HCT116 (cell line): Measurements from ENCODE around the gene PEG3. TPM values are rescaled to one million over a fixed set of nuclear protein-coding genes. Genes with fewer than 3 reads are reported as not detected.

Experiments used
- ATAC-seq: fragments of 200-7000 bp; cut with Tn5 transposase; 2 replicates; pipeline ENCODE4 v1.9.1; 2020; ENCODE audit warnings: mild to moderate bottlenecking, moderate library complexity
- BruUV-seq: library from RNA; stranded (reverse); fragments of 400-500 nt; replicated peaks from 2 replicates; lab custom pipeline; 2021; lab: Mats Ljungman, UMichigan
- CTCF ChIA-PET: fragments of 300-600 bp; sonication (Branson Sonifier 250); formaldehyde crosslinking; loops from one replicate; lab custom pipeline; 2021; ENCODE audit warnings: antibody characterized with exemption; lab: Charles Lee
- POLR2A ChIA-PET: fragments of 300-600, 350-600 bp; sonication (Branson Sonifier 250); formaldehyde crosslinking; loops from one replicate; lab custom pipeline; 2021; ENCODE audit warnings: antibody characterized with exemption; lab: Charles Lee
- RAD21 ChIA-PET, 2 experiments: fragments of 300-600 bp; sonication (Branson Sonifier 250); formaldehyde crosslinking; loops; one replicate each; lab custom pipeline; 2023; ENCODE audit warnings: low total read pairs in 2 of 2; ENCODE audit not compliant: uncharacterized antibody in 2 of 2, unreplicated experiment in 2 of 2, low non-redundant PET in 1 of 2; lab: Charles Lee
- DNase-seq: peaks from one replicate; pipeline ENCODE4 v3.0.0-alpha.2; 2010; ENCODE audit warnings: low read depth, low spot score
- H2AFZ ChIP-seq: fragments of 200-600 bp; shearing (Covaris generic), sonication (generic); 2 replicates; pipeline ENCODE4 v1.6.1; 2017; ENCODE audit warnings: low read depth, mixed run types, mixed read lengths, antibody characterized with exemption, low read length; ENCODE audit not compliant: poor library complexity, severe bottlenecking
- H3K27ac ChIP-seq: 2 replicates; pipeline ENCODE4 v1.5.1; 2012; ENCODE audit warnings: low read depth, low read length
- H3K27me3 ChIP-seq: fragments of 200-600 bp; sonication (generic); 2 replicates; pipeline ENCODE4 v1.6.1; 2016; ENCODE audit warnings: mixed run types, low read length, mixed read lengths; ENCODE audit not compliant: insufficient read depth
- H3K36me3 ChIP-seq, 2 experiments: fragments of 200-500 bp in 1 of 2; fragments of 200-600 bp in 1 of 2; sonication (Bioruptor generic) in 1 of 2; sonication (generic) in 1 of 2; 2 replicates each; pipeline versions ENCODE4 v1.5.1 to v1.6.1; 2014 to 2016; ENCODE audit warnings: low read length in 2 of 2, inconsistent platforms in 1 of 2, mixed read lengths in 1 of 2, mixed run types in 1 of 2; ENCODE audit not compliant: insufficient read depth in 2 of 2, control insufficient read depth in 1 of 2
- H3K4me1 ChIP-seq, 2 experiments: fragments of 200-600 bp in 1 of 2; sonication (generic) in 1 of 2; 2 replicates each; pipeline versions ENCODE4 v1.5.1 to v1.6.1; 2012 to 2017; ENCODE audit warnings: low read length in 2 of 2, inconsistent platforms in 1 of 2, mild to moderate bottlenecking in 1 of 2, mixed read lengths in 1 of 2, mixed run types in 1 of 2, moderate library complexity in 1 of 2; ENCODE audit not compliant: insufficient read depth in 2 of 2, control insufficient read depth in 1 of 2
- H3K4me2 ChIP-seq: fragments of 200-600 bp; sonication (generic); 2 replicates; pipeline ENCODE4 v1.6.1; 2017; ENCODE audit warnings: mixed run types, low read length, mixed read lengths
- H3K4me3 ChIP-seq, 2 experiments: fragments of 200-600 bp in 1 of 2; sonication (generic) in 1 of 2; replicated peaks in 1 of 2; 2 replicates each; pipeline ENCODE4 v1.5.1; 2011 to 2016; ENCODE audit warnings: low read length in 2 of 2, control low read depth in 1 of 2, low read depth in 1 of 2, mild to moderate bottlenecking in 1 of 2, mixed read lengths in 1 of 2, mixed run types in 1 of 2
- H3K79me2 ChIP-seq: fragments of 200-600 bp; sonication (generic); 2 replicates; pipeline ENCODE4 v1.6.1; 2017; ENCODE audit warnings: mild to moderate bottlenecking, mixed run types, low read length, moderate library complexity, mixed read lengths; ENCODE audit not compliant: insufficient read depth
- H3K9ac ChIP-seq: fragments of 200-600 bp; sonication (generic); 2 replicates; pipeline ENCODE4 v1.6.1; 2016; ENCODE audit warnings: low read length, mixed read lengths
- H3K9me2 ChIP-seq: fragments of 200-600 bp; sonication (generic), shearing (Covaris generic); 2 replicates; pipeline ENCODE4 v1.6.1; 2017; ENCODE audit warnings: mixed run types, mild to moderate bottlenecking, moderate library complexity; ENCODE audit not compliant: insufficient read depth
- H3K9me3 ChIP-seq, 2 experiments: fragments of 200-500 bp in 1 of 2; fragments of 200-600 bp in 1 of 2; sonication (Bioruptor generic) in 1 of 2; sonication (generic) in 1 of 2; 2 replicates each; pipeline ENCODE4 v1.6.1; 2014 to 2017; ENCODE audit warnings: low read length in 2 of 2, mixed read lengths in 2 of 2, inconsistent platforms in 1 of 2, low read depth in 1 of 2, mild to moderate bottlenecking in 1 of 2, mixed run types in 1 of 2, moderate library complexity in 1 of 2; ENCODE audit not compliant: control insufficient read depth in 1 of 2, insufficient read depth in 1 of 2
- H4K20me1 ChIP-seq: fragments of 200-600 bp; sonication (generic), shearing (Covaris generic); 2 replicates; pipeline ENCODE4 v1.6.1; 2017; ENCODE audit warnings: mixed run types, mild to moderate bottlenecking, moderate library complexity; ENCODE audit not compliant: insufficient read depth
- CBX3 ChIP-seq: IDR thresholded peaks from 2 replicates; pipeline ENCODE4 v1.6.1; 2012; ENCODE audit warnings: low read depth
- CEBPB ChIP-seq: IDR thresholded peaks from 2 replicates; pipeline ENCODE4 v1.6.1; 2012; ENCODE audit warnings: low read depth
- ELF1 ChIP-seq: IDR thresholded peaks from 2 replicates; pipeline ENCODE4 v1.6.1; 2012; ENCODE audit warnings: low read depth, borderline replicate concordance
- EZH2 ChIP-seq: fragments of 200-600 bp; sonication (generic); IDR thresholded peaks from 2 replicates; pipeline ENCODE4 v1.6.1; 2017; ENCODE audit warnings: antibody characterized with exemption, mixed run types
- EZH2phosphoT487 ChIP-seq: fragments of 200-600 bp; IDR thresholded peaks from 2 replicates; pipeline ENCODE4 v1.6.1; 2018; ENCODE audit warnings: antibody characterized with exemption, borderline replicate concordance
- FOSL1 ChIP-seq: IDR thresholded peaks from 2 replicates; pipeline ENCODE4 v1.6.1; 2012; ENCODE audit warnings: low read depth
- JUND ChIP-seq: IDR thresholded peaks from 2 replicates; pipeline ENCODE4 v1.6.1; 2012
- POLR2A ChIP-seq: IDR thresholded peaks from 2 replicates; pipeline ENCODE4 v1.7.0; 2011; ENCODE audit warnings: borderline replicate concordance; ENCODE audit not compliant: insufficient read depth, insufficient read length; ENCODE audit errors: extremely low read depth
- POLR2AphosphoS5 ChIP-seq: IDR thresholded peaks from 2 replicates; pipeline ENCODE4 v1.6.1; 2011; ENCODE audit warnings: mild to moderate bottlenecking, low read depth, low read length, moderate library complexity
- RAD21 ChIP-seq: IDR thresholded peaks from 2 replicates; pipeline ENCODE4 v1.6.1; 2012; ENCODE audit warnings: low read depth, mild to moderate bottlenecking
- SIN3A ChIP-seq: IDR thresholded peaks from 2 replicates; pipeline ENCODE4 v1.6.1; 2012; ENCODE audit warnings: low read depth
- SP1 ChIP-seq: IDR thresholded peaks from 2 replicates; pipeline ENCODE4 v1.6.1; 2012; ENCODE audit warnings: low read depth
- TCF7L2 ChIP-seq: IDR thresholded peaks from 2 replicates; pipeline ENCODE4 v1.7.0; 2011; ENCODE audit warnings: borderline replicate concordance, inconsistent platforms; ENCODE audit not compliant: insufficient read depth, insufficient read length; ENCODE audit errors: extremely low read depth
- YY1 ChIP-seq: IDR thresholded peaks from 2 replicates; pipeline ENCODE4 v1.6.1; 2011; ENCODE audit warnings: low read length, low read depth, moderate library complexity, mild to moderate bottlenecking; ENCODE audit not compliant: insufficient replicate concordance; ENCODE audit errors: extremely low read depth
- ZFX ChIP-seq: fragments of 450-650 bp; IDR thresholded peaks from 2 replicates; pipeline ENCODE4 v1.6.1; 2017
- intact Hi-C: fragments of 100-400 bp; cut with micrococcal nuclease; formaldehyde crosslinking; loops from 2 replicates; pipeline ENCODE4 v1.10.0; 2022
- total RNA-seq: library from RNA; stranded (reverse); gene quantifications from one replicate; pipeline ENCODE4 v1.2.1, GENCODE V29; 2021; ENCODE audit not compliant: unreplicated experiment
- TF ChIP-seq, protein P1 (sequence below): IDR thresholded peaks from 2 replicates; pipeline ENCODE4 v1.6.1; 2012
- TF ChIP-seq, protein P2 (sequence below), 3 experiments: fragments of 200-600 bp in 1 of 3; sonication (generic) in 1 of 3; IDR thresholded peaks in 2 of 3; conservative IDR thresholded peaks in 1 of 3; 2 replicates each; pipeline ENCODE4 v1.5.1; 2012 to 2017; ENCODE audit warnings: low read depth in 2 of 3, low read length in 2 of 3, antibody characterized with exemption in 1 of 3, borderline replicate concordance in 1 of 3, control low read depth in 1 of 3, mild to moderate bottlenecking in 1 of 3, mixed read lengths in 1 of 3, mixed run types in 1 of 3, moderate library complexity in 1 of 3; ENCODE audit not compliant: insufficient read depth in 1 of 3
- TF ChIP-seq, protein P3 (sequence below): IDR thresholded peaks from 2 replicates; pipeline ENCODE4 v1.6.1; 2012; ENCODE audit warnings: low read depth
- TF ChIP-seq, protein P4 (sequence below): IDR thresholded peaks from 2 replicates; pipeline ENCODE4 v1.6.1; 2012
- TF ChIP-seq, protein P5 (sequence below): IDR thresholded peaks from 2 replicates; pipeline ENCODE4 v1.6.1; 2011; ENCODE audit warnings: mild to moderate bottlenecking, low read length, moderate library complexity; ENCODE audit not compliant: insufficient replicate concordance; ENCODE audit errors: extremely low read depth

PEG3 gene
- total RNA-seq, 1 experiment from 2014 or later: 0.34 TPM

DNA sequence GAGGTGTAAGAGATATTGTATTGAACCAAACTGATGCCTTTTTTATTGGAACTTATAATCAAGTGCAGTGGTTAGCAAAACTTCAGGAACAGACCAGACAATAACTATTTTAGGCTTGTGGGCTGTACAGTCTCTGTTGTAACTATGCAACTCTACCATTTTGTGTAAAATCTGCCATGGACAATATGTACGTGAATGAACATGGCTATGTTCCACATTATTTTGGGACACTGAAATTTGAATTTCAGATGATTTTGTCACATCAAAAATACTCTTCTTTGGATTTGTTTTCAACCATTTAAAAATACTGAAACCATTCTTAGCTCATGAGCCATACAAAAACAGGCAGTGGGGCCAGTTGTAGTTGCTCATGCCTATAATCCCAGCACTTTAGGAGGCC lies 27.9 kb upstream of the PEG3 start:
- ChIA-PET CTCF (no interaction called here), POLR2A (no interaction called here)
- Histone ChIP-seq H3K27ac (no peak overlapping the region), H3K4me2 (no peak overlapping the region)
- intact Hi-C loops: no loop called here
- TF ChIP-seq EZH2phosphoT487: no peak
- no peak for TF ChIP-seq RAD21
- TF ChIP-seq JUND: no peak
- TF ChIP-seq ELF1: no peak
- no peak for TF ChIP-seq CBX3
- TF ChIP-seq, protein P1, sequence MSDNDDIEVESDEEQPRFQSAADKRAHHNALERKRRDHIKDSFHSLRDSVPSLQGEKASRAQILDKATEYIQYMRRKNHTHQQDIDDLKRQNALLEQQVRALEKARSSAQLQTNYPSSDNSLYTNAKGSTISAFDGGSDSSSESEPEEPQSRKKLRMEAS: no peak
- TF ChIP-seq, protein P2, sequence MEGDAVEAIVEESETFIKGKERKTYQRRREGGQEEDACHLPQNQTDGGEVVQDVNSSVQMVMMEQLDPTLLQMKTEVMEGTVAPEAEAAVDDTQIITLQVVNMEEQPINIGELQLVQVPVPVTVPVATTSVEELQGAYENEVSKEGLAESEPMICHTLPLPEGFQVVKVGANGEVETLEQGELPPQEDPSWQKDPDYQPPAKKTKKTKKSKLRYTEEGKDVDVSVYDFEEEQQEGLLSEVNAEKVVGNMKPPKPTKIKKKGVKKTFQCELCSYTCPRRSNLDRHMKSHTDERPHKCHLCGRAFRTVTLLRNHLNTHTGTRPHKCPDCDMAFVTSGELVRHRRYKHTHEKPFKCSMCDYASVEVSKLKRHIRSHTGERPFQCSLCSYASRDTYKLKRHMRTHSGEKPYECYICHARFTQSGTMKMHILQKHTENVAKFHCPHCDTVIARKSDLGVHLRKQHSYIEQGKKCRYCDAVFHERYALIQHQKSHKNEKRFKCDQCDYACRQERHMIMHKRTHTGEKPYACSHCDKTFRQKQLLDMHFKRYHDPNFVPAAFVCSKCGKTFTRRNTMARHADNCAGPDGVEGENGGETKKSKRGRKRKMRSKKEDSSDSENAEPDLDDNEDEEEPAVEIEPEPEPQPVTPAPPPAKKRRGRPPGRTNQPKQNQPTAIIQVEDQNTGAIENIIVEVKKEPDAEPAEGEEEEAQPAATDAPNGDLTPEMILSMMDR (IDR thresholded peaks at IDR 0.05 in 2 of 3, conservative IDR thresholded peaks at IDR 0.05 in 1 of 3; ENCODE audit: borderline replicate concordance in 1 of 3, insufficient read depth in 1 of 3, low read depth in 2 of 3, low read length in 2 of 3): no peak
- no peak for TF ChIP-seq POLR2A
- TF ChIP-seq, protein P3, sequence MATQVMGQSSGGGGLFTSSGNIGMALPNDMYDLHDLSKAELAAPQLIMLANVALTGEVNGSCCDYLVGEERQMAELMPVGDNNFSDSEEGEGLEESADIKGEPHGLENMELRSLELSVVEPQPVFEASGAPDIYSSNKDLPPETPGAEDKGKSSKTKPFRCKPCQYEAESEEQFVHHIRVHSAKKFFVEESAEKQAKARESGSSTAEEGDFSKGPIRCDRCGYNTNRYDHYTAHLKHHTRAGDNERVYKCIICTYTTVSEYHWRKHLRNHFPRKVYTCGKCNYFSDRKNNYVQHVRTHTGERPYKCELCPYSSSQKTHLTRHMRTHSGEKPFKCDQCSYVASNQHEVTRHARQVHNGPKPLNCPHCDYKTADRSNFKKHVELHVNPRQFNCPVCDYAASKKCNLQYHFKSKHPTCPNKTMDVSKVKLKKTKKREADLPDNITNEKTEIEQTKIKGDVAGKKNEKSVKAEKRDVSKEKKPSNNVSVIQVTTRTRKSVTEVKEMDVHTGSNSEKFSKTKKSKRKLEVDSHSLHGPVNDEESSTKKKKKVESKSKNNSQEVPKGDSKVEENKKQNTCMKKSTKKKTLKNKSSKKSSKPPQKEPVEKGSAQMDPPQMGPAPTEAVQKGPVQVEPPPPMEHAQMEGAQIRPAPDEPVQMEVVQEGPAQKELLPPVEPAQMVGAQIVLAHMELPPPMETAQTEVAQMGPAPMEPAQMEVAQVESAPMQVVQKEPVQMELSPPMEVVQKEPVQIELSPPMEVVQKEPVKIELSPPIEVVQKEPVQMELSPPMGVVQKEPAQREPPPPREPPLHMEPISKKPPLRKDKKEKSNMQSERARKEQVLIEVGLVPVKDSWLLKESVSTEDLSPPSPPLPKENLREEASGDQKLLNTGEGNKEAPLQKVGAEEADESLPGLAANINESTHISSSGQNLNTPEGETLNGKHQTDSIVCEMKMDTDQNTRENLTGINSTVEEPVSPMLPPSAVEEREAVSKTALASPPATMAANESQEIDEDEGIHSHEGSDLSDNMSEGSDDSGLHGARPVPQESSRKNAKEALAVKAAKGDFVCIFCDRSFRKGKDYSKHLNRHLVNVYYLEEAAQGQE: no peak
- no peak for TF ChIP-seq SP1
- TF ChIP-seq POLR2AphosphoS5: no peak
- TF ChIP-seq TCF7L2: no peak
- no peak for TF ChIP-seq EZH2
- TF ChIP-seq SIN3A: no peak
- TF ChIP-seq, protein P4, sequence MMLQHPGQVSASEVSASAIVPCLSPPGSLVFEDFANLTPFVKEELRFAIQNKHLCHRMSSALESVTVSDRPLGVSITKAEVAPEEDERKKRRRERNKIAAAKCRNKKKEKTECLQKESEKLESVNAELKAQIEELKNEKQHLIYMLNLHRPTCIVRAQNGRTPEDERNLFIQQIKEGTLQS: no peak
- TF ChIP-seq YY1: no peak
- no peak for TF ChIP-seq ZFX
- TF ChIP-seq FOSL1: no peak
- TF ChIP-seq, protein P5, sequence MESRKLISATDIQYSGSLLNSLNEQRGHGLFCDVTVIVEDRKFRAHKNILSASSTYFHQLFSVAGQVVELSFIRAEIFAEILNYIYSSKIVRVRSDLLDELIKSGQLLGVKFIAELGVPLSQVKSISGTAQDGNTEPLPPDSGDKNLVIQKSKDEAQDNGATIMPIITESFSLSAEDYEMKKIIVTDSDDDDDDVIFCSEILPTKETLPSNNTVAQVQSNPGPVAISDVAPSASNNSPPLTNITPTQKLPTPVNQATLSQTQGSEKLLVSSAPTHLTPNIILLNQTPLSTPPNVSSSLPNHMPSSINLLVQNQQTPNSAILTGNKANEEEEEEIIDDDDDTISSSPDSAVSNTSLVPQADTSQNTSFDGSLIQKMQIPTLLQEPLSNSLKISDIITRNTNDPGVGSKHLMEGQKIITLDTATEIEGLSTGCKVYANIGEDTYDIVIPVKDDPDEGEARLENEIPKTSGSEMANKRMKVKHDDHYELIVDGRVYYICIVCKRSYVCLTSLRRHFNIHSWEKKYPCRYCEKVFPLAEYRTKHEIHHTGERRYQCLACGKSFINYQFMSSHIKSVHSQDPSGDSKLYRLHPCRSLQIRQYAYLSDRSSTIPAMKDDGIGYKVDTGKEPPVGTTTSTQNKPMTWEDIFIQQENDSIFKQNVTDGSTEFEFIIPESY: no peak
- TF ChIP-seq CEBPB: no peak
- TF ChIP-seq, all 23 proteins: peak for 0
- BruUV-seq: no TSS peak
- peaks cover 7 to 39% of the 10 kb centered on the region in 2 experiments; a peak in 2 of 4 replicates for H3K9me3 ChIP-seq
- no peak overlapping the region for H2AFZ ChIP-seq
- H3K27me3 ChIP-seq: no peaks in the 10 kb centered on the region
- H3K4me3 ChIP-seq: no peak overlapping the region
- H3K9ac ChIP-seq: no peak overlapping the region
- no peaks in the 10 kb centered on the region for H3K36me3 ChIP-seq
- DNase-seq (no peak), ATAC-seq (no peak)
- H3K9me2 ChIP-seq: no peaks in the 10 kb centered on the region
- no peaks in the 10 kb centered on the region for H3K79me2 ChIP-seq
- H4K20me1 ChIP-seq: no peaks in the 10 kb centered on the region
- no peaks in the 10 kb centered on the region for H3K4me1 ChIP-seq
- RAD21 ChIA-PET: no interaction called here
